HL-60 (cell line): ENCODE results near the gene CFTR.

Experiments
- DNase-seq, 2 experiments: peaks; one replicate each; pipeline ENCODE4 v3.0.0-alpha.2; 2010 to 2020; ENCODE audit warnings: low read depth in 1 of 2, low spot score in 1 of 2
- H3K27ac ChIP-seq: fragments of 250-450 bp; sonication (Bioruptor Pico); replicated peaks from 2 replicates; pipeline ENCODE4 v1.5.1; 2020; ENCODE audit warnings: mild to moderate bottlenecking, moderate library complexity
- H3K27me3 ChIP-seq: fragments of 250-450 bp; sonication (Bioruptor Pico); 2 replicates; pipeline ENCODE4 v1.5.1; 2021; ENCODE audit warnings: mild to moderate bottlenecking, moderate library complexity; ENCODE audit not compliant: insufficient read depth, poor library complexity, severe bottlenecking
- H3K4me3 ChIP-seq: replicated peaks from 2 replicates; pipeline ENCODE4 v1.5.1; 2011; ENCODE audit warnings: mild to moderate bottlenecking, control low read depth, low read length; ENCODE audit not compliant: insufficient read depth
- CTCF ChIP-seq: IDR thresholded peaks from one replicate; pipeline ENCODE4 v1.5.1; 2011; ENCODE audit warnings: low read length, control low read depth, inconsistent platforms; ENCODE audit not compliant: insufficient read depth
- GABPA ChIP-seq: IDR thresholded peaks from 2 replicates; pipeline ENCODE4 v1.6.1; 2012; ENCODE audit warnings: low read depth
- POLR2AphosphoS5 ChIP-seq: IDR thresholded peaks from 2 replicates; pipeline ENCODE4 v1.6.1; 2012; ENCODE audit warnings: low read depth
- SPI1 ChIP-seq: IDR thresholded peaks from 2 replicates; pipeline ENCODE4 v1.6.1; 2012; ENCODE audit warnings: low read depth, mild to moderate bottlenecking, borderline replicate concordance
- TF ChIP-seq, protein P1 (sequence below): IDR thresholded peaks from 2 replicates; pipeline ENCODE4 v1.6.1; 2012; ENCODE audit warnings: low read depth; ENCODE audit not compliant: insufficient replicate concordance

CFTR gene

GRCh38 chr7:117495308-117495707, 15.5 kb downstream of the CFTR start:
- H3K4me3 ChIP-seq, result no peak overlapping the region
- no peak overlapping the region for H3K27ac ChIP-seq
- no peaks in the 10 kb centered on the region for H3K27me3 ChIP-seq
- no peak for DNase-seq
- TF ChIP-seq SPI1, result no peak
- TF ChIP-seq POLR2AphosphoS5, result no peak
- no peak for TF ChIP-seq GABPA
- TF ChIP-seq, protein P1, sequence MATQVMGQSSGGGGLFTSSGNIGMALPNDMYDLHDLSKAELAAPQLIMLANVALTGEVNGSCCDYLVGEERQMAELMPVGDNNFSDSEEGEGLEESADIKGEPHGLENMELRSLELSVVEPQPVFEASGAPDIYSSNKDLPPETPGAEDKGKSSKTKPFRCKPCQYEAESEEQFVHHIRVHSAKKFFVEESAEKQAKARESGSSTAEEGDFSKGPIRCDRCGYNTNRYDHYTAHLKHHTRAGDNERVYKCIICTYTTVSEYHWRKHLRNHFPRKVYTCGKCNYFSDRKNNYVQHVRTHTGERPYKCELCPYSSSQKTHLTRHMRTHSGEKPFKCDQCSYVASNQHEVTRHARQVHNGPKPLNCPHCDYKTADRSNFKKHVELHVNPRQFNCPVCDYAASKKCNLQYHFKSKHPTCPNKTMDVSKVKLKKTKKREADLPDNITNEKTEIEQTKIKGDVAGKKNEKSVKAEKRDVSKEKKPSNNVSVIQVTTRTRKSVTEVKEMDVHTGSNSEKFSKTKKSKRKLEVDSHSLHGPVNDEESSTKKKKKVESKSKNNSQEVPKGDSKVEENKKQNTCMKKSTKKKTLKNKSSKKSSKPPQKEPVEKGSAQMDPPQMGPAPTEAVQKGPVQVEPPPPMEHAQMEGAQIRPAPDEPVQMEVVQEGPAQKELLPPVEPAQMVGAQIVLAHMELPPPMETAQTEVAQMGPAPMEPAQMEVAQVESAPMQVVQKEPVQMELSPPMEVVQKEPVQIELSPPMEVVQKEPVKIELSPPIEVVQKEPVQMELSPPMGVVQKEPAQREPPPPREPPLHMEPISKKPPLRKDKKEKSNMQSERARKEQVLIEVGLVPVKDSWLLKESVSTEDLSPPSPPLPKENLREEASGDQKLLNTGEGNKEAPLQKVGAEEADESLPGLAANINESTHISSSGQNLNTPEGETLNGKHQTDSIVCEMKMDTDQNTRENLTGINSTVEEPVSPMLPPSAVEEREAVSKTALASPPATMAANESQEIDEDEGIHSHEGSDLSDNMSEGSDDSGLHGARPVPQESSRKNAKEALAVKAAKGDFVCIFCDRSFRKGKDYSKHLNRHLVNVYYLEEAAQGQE, result no peak
- no peak for TF ChIP-seq CTCF

DNA sequence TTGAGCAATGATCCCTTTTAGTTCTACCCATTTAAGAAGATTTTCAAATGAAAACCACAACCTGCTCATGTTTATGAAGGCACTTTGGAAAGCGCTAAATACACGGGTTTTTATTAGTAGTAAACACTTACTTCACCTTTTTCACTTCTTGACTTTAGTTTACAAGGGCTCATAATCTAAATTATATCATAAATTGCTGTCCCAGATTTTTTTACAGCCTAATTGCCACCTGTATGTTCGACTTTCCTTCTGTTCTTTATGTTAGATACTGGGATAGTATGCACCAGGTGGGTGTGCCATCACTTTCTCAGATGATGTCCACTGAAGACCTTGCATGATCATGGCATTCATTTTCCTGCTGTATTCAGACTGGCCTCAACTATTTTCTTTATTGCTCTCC, 22.5 kb downstream of the CFTR start:
- Histone ChIP-seq H3K4me3 (no peak overlapping the region), H3K27ac (no peak overlapping the region), H3K27me3 (no peaks in the 10 kb centered on the region)
- no peak for DNase-seq
- TF ChIP-seq, protein P1, result no peak
- TF ChIP-seq GABPA (no peak), CTCF (no peak)

DNA sequence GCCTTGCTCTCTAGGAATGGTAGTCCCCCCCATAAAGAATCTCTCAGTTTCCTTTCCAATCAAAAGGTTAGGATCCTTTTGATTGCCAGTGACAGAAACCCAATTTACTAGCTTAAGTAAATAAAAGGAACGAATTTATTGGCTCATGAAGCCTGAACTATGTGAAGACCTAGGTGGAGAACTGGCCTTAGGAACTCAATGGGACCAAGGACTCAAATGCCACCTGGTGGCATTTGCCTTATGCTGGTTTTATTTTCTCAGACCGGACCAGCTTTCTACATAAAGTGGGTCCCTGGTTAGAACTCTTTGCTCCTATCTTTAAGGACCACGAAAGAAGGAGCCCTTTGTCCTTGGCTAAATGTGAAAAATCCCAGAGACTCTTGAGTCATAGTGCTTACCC, 25.4 kb downstream of the CFTR start:
- no peak for DNase-seq
- no peak for TF ChIP-seq POLR2AphosphoS5
- TF ChIP-seq GABPA, result no peak
- TF ChIP-seq SPI1, result no peak
- no peak for TF ChIP-seq CTCF
- TF ChIP-seq, protein P1, result no peak
- Histone ChIP-seq H3K4me3 (no peak overlapping the region), H3K27ac (no peak overlapping the region), H3K27me3 (no peaks in the 10 kb centered on the region)
